ENCODE results near the gene FAM186B.

Gene FAM186B

DNA sequence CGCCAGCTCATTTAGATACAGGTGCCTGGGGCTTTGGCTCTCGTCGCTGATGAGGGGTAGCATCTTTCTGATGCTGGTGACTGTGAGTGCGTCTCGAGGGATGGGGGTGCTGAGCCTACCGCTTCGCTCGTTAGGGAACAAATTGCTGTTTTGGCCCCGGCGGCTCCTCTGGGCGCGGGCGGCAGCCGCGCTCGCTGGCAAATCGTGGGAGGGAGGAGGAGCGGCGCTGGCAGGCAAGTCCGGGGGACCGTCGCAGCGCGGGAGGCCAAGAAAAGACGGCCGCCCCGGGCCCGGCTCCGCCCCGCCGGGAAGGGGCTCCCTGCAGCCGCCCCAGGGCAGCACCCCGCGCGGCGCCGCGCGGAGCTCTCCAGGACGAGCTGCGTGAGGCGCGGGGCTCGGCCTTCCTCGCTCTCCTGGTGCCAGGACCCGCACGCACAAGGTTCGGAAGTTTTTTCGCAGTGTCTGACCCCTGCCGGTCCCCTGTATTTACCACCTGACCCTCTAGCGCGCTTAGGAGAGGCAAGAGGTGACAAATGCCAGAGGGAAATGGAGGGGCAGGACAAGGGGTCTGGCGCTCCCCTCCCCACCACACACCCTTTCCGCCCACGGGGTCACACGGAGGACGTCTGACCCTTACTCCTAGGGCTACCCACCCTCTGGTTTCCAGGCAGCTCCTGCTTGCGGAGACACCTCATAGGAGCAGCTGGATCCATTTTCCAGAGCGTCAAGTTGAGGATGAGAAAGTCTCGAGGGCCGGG, 67.5 kb downstream of the FAM186B start:
- DNase-seq (ENCODE audit: low read depth) = peak; percentile 14
